Bronchial epithelial cell (primary cell): ENCODE data around the gene GIGYF2. TPM values are rescaled to one million over a fixed set of nuclear protein-coding genes. Genes with fewer than 3 reads are reported as not detected.

ENCODE experiments used
- DNase-seq: peaks from one replicate; pipeline ENCODE4 v3.0.0-alpha.2; 2010; ENCODE audit warnings: low read depth
- FAIRE-seq: peaks from 2 replicates; lab custom pipeline; 2011; peaks lifted over from hg19 to GRCh38; lab: Jason Lieb, UNC
- H3K27me3 ChIP-seq: 2 replicates; pipeline ENCODE4 v1.5.1; 2011; ENCODE audit warnings: low read length; ENCODE audit not compliant: control insufficient read depth, insufficient read depth
- H3K36me3 ChIP-seq: 2 replicates; pipeline ENCODE4 v1.5.1; 2011; ENCODE audit warnings: low read length; ENCODE audit not compliant: control insufficient read depth, insufficient read depth
- H3K4me3 ChIP-seq: 2 replicates; pipeline ENCODE4 v1.5.1; 2011; ENCODE audit warnings: mild to moderate bottlenecking, low read depth, low read length, control low read depth
- total RNA-seq: library from RNA; depleted of rRNA; stranded (reverse); fragments of >200 nt; gene quantifications from 2 replicates; pipeline ENCODE4 v1.2.1, GENCODE V29; 2014
- TF ChIP-seq, protein P1 (sequence below): IDR thresholded peaks from 2 replicates; pipeline ENCODE4 v1.5.1; 2011; ENCODE audit warnings: mild to moderate bottlenecking, moderate library complexity, low read length, control low read depth, inconsistent platforms; ENCODE audit not compliant: insufficient read depth, severe bottlenecking

Gene GIGYF2
- total RNA-seq, 1 donor from 2014 or later: 44.0 TPM

DNA sequence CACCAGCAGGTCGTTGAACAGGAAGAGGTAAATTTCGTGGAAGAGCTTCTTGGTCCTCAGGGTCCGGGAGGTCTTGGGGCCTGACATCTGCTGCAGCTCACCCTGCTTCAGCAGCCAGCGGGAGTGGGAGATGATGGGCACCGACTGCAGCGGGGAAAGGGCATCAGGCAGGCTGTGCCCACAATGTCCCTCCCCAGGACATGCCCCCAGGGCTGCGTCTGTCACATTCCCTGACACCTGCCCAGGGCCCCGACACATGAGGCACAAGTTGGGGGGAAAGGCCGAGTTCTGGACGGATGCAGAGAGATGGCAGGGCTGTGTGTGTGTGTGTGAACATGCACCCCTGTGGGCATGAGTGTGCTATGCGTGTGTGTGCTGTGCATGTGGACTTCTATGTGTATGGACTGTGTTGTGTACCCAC, 186.9 kb downstream of the GIGYF2 start:
- no peaks in the 10 kb centered on the region for H3K27me3 ChIP-seq
- no peaks in the 10 kb centered on the region for H3K36me3 ChIP-seq
- no peak overlapping the region for H3K4me3 ChIP-seq
- DNase-seq: no peak
- peak; percentile 68 for FAIRE-seq
- TF ChIP-seq, protein P1, sequence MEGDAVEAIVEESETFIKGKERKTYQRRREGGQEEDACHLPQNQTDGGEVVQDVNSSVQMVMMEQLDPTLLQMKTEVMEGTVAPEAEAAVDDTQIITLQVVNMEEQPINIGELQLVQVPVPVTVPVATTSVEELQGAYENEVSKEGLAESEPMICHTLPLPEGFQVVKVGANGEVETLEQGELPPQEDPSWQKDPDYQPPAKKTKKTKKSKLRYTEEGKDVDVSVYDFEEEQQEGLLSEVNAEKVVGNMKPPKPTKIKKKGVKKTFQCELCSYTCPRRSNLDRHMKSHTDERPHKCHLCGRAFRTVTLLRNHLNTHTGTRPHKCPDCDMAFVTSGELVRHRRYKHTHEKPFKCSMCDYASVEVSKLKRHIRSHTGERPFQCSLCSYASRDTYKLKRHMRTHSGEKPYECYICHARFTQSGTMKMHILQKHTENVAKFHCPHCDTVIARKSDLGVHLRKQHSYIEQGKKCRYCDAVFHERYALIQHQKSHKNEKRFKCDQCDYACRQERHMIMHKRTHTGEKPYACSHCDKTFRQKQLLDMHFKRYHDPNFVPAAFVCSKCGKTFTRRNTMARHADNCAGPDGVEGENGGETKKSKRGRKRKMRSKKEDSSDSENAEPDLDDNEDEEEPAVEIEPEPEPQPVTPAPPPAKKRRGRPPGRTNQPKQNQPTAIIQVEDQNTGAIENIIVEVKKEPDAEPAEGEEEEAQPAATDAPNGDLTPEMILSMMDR: no peak

DNA sequence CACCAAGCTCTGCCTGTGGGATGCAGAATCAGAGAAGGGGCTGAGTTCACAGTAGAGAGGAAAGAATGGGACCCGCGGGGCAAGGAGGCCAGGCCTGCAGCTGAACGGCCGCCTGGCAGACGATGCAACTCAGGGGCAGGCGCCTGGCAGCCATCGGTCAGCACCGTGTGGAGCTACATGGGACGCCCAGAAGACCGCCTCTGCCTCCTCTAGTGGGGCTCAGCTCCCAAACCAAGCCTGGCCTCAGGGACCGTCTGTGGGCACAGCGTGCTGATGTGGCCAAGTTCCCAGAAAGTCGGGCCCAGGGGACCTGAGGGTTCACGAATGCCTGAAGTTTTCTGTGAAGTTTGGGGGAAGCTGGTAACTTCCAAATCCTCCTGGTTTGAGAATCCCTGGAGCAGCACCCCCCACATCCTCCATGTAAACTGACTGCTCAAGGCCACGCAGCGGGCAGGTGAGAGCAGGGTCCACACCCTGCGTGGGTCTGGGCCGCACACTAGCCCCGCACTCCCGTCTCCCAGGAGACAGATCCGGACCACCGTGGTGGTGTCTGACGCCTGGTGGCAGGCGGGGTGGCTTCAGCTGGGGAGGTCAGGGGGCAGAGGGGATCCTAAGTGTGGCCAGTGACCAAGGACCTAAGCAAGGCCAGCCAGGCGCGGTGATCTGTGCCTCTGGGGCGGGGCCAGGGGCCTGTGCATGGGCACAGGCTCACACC, 187.6 kb downstream of the GIGYF2 start:
- DNase-seq (no peak), FAIRE-seq (no peak)
- Histone ChIP-seq H3K27me3 (no peaks in the 10 kb centered on the region), H3K36me3 (no peaks in the 10 kb centered on the region), H3K4me3 (no peak overlapping the region)
- TF ChIP-seq, protein P1: no peak

DNA sequence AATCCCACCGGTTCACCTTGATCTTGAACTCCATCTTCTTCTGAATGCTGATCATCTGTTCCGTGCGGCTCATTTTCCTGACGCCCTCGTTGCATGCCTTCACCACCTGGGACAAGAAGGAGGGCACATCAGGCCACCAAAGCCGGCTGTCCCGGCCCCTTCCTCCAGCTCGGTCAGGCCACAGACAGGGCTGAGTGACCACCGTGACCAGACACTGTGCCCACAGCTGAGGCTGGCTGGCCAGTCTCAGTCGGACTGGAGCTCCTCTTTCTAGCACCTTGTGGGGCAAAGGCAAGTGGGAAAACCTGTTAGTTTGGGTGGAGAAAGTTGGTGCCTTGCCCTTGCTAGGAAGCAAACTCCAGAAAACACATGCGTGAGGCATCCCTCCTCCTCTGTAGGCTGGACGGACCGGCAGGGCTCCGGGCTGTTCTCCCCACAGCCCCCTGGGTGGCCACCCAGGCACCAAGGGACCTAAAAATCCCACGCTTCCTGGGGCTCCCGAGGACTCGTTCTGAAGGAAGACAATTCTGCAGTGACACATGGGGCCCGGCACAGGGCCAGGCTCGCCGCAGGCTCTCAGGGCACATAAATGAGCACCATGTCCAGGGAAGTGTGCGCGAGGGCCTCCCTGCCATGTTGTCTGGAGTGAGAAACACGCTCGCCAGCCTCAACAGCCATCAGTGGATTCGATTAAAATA, 188.3 kb downstream of the GIGYF2 start:
- DNase-seq: no peak
- no peak overlapping the region for H3K4me3 ChIP-seq
- no peak for FAIRE-seq
- H3K27me3 ChIP-seq: no peaks in the 10 kb centered on the region
- TF ChIP-seq, protein P1: no peak
- H3K36me3 ChIP-seq: no peaks in the 10 kb centered on the region

DNA sequence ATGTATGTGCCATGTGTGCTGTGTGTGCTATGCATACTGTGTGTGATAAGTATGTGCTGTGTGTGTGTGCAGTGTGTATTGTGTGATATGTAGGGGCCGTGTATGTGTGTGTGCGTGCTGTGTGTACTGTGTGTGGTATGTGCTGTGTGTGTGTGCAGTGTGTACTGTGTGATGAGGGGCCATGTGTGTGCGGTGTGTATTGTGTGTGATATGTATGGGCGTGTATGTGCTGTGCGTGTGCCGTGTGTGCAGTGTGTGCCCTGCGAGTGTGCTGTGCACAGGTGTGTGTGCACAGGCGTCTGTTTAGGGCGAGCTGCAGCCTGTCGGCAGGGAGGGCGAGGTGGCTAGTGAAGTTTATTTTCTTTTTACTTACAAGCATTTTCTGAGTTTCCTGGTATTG, 189.0 kb downstream of the GIGYF2 start:
- TF ChIP-seq, protein P1: no peak
- Histone ChIP-seq H3K36me3 (no peaks in the 10 kb centered on the region), H3K27me3 (no peaks in the 10 kb centered on the region), H3K4me3 (no peak overlapping the region)
- DNase-seq (no peak), FAIRE-seq (peak; percentile 93)

DNA sequence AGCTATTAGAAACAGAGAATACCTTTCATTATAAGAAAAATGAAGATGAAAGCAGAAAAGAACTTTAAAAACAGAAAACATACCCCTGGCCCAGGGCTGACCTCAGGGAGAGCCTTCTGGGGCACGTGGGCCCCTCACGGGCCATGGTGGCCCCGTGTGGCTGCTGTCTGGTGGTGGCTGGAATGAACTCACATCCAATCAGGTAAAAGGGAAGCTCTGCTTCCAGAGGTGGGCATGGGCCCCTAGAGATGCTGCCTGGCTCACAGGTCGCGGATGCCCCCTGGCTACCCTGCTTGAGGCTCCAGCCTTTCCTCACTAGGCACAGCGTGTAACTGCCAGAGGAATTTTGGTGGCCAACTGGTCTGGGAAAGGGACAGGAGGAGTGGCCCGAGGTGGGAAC, 189.5 kb downstream of the GIGYF2 start:
- TF ChIP-seq, protein P1: no peak
- no peaks in the 10 kb centered on the region for H3K27me3 ChIP-seq
- H3K36me3 ChIP-seq: no peaks in the 10 kb centered on the region
- no peak overlapping the region for H3K4me3 ChIP-seq
- DNase-seq (no peak), FAIRE-seq (peak; percentile 28)
